Sigmoid colon (tissue), 4 donors: ENCODE data around the gene CHSY3.

Source experiments
- EP300 ChIP-seq, 4 donors: sonication (generic); formaldehyde crosslinking; IDR thresholded peaks; one replicate each; pipeline ENCODE4 v1.6.1; 2017; ENCODE audit warnings: antibody characterized with exemption in 4 of 4
- POLR2A ChIP-seq, 2 donors: fragments of 450-650 bp; IDR thresholded peaks; one replicate each; pipeline ENCODE4 v1.6.1; 2016; ENCODE audit warnings: antibody characterized with exemption in 2 of 2, mild to moderate bottlenecking in 2 of 2, moderate library complexity in 2 of 2
- TF ChIP-seq, protein P1 (sequence below), 4 experiments: fragments of 450-650 bp in 3 of 4; fragments of 200-600 bp in 1 of 4; IDR thresholded peaks; one replicate each; pipeline ENCODE4 v1.5.1; 2016 to 2019; ENCODE audit warnings: antibody characterized with exemption in 4 of 4, mild to moderate bottlenecking in 3 of 4, moderate library complexity in 2 of 4

DNA sequence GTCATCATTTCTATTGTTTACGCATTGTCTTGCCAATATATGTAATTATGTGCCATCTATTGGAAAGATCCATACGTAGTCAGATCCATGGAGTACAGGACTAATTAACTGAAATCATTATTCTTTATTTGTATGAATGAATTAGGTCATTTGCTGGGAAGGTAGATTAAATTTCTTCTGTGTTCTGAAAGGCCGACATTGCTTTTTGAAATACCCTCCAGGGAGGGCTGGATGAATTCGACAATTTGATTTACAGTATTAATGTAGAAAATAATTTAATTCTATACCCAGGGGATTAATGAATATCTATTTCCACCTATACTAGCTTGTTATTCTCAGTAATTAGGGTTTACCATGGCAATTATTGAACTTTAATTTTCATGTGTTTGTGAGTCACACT lies 117.6 kb downstream of the CHSY3 start:
- TF ChIP-seq POLR2A (IDR thresholded peaks at IDR 0.05) (no peak), EP300 (IDR thresholded peaks at IDR 0.05) (no peak)
- TF ChIP-seq, protein P1, sequence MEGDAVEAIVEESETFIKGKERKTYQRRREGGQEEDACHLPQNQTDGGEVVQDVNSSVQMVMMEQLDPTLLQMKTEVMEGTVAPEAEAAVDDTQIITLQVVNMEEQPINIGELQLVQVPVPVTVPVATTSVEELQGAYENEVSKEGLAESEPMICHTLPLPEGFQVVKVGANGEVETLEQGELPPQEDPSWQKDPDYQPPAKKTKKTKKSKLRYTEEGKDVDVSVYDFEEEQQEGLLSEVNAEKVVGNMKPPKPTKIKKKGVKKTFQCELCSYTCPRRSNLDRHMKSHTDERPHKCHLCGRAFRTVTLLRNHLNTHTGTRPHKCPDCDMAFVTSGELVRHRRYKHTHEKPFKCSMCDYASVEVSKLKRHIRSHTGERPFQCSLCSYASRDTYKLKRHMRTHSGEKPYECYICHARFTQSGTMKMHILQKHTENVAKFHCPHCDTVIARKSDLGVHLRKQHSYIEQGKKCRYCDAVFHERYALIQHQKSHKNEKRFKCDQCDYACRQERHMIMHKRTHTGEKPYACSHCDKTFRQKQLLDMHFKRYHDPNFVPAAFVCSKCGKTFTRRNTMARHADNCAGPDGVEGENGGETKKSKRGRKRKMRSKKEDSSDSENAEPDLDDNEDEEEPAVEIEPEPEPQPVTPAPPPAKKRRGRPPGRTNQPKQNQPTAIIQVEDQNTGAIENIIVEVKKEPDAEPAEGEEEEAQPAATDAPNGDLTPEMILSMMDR (IDR thresholded peaks at IDR 0.05): no peak
